Inflammatory macrophage treated with lipopolysaccharide for 4 hours (primary cell): ENCODE measurements around the gene GLIS1.
"Not testable (repeated sequence)": the region's sequence is repeated elsewhere in the genome, so short reads cannot be mapped to it uniquely, and the experiment has no call there.

Experiments used
- DNase-seq: peaks from one replicate; pipeline ENCODE4 v3.0.0-alpha.2; 2020

The GLIS1 gene

GRCh38 chr1:53557830-53558738 lies 180.9 kb downstream of the GLIS1 start:
- DNase-seq = no peak

GRCh38 chr1:53557369-53557768 lies 181.6 kb downstream of the GLIS1 start:
- DNase-seq = no peak

GRCh38 chr1:53556657-53557227 lies 182.2 kb downstream of the GLIS1 start:
- no peak for DNase-seq

- not testable (repeated sequence) for DNase-seq
These were observed 183.2 kb downstream of the GLIS1 start for GRCh38 chr1:53555620-53556326.

- no peak for DNase-seq
These were observed 184.2 kb downstream of the GLIS1 start for GRCh38 chr1:53554592-53555305.

- DNase-seq = no peak
These were observed 185.0 kb downstream of the GLIS1 start for GRCh38 chr1:53553734-53554509.

- DNase-seq = no peak
These were observed 185.8 kb downstream of the GLIS1 start for GRCh38 chr1:53552981-53553733.

GRCh38 chr1:53552146-53552861 lies 186.7 kb downstream of the GLIS1 start:
- DNase-seq = no peak

GRCh38 chr1:53551428-53551995 lies 187.5 kb downstream of the GLIS1 start:
- DNase-seq = no peak

GRCh38 chr1:53550201-53550741 lies 188.7 kb downstream of the GLIS1 start:
- peak; percentile 8 for DNase-seq

GRCh38 chr1:53549781-53550180 lies 189.2 kb downstream of the GLIS1 start:
- DNase-seq = no peak

- DNase-seq = no peak
These were observed 189.7 kb downstream of the GLIS1 start for GRCh38 chr1:53549287-53549686.

GRCh38 chr1:53548031-53548491 lies 190.9 kb downstream of the GLIS1 start:
- DNase-seq = no peak

- DNase-seq = no peak
These were observed 191.7 kb downstream of the GLIS1 start for GRCh38 chr1:53547231-53547790.

- no peak for DNase-seq
These were observed 192.4 kb downstream of the GLIS1 start for GRCh38 chr1:53546409-53547155.

GRCh38 chr1:53545663-53546408 lies 193.1 kb downstream of the GLIS1 start:
- no peak for DNase-seq

GRCh38 chr1:53544728-53545515 lies 194.0 kb downstream of the GLIS1 start:
- no peak for DNase-seq
